HFF-Myc (cell line): ENCODE data around the gene EVX1.

ENCODE experiments used
- DNase-seq: peaks from one replicate; pipeline ENCODE4 v3.0.0-alpha.2; 2011; ENCODE audit warnings: low read depth; ENCODE audit errors: extremely low read depth
- H3K4me3 ChIP-seq: replicated peaks from 2 replicates; pipeline ENCODE4 v1.5.1; 2011; ENCODE audit warnings: low read depth, mild to moderate bottlenecking, control low read depth, low read length
- CTCF ChIP-seq: IDR thresholded peaks from 2 replicates; pipeline ENCODE4 v1.5.1; 2012; ENCODE audit warnings: mild to moderate bottlenecking, low read depth, low read length, control low read depth; ENCODE audit errors: missing control alignments

Gene EVX1

DNA sequence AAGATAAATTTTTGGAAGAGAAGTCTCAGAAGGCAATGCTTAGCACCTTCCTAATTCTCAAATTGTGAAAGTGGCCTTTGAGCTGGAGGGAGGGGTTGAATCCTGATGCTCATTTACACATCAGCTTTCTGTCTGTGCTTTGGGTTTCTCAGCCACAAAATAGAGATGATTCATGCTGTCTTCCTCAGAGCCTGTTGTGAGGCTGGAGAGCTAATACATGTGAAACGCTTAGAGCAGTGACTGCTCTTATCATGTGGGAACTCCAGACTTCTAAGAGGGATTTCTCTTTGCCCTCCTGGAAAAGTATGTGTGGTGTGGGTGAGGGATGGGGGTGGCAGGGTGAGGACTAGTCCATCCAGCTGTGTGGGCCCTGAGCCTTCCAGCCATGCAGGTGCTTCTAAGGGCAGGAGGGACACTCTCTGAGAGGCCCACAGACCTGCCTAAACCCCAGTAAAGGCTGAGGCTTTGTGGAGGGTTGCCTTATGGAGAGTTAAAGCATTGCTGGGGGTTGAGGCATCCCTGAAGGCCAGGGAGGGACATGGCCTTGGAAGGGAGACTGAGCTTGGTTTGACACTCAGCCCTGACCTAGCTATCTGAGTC lies 4.8 kb upstream of the EVX1 start:
- H3K4me3 ChIP-seq, result no peak overlapping the region
- no peak for DNase-seq
- TF ChIP-seq CTCF, result no peak

DNA sequence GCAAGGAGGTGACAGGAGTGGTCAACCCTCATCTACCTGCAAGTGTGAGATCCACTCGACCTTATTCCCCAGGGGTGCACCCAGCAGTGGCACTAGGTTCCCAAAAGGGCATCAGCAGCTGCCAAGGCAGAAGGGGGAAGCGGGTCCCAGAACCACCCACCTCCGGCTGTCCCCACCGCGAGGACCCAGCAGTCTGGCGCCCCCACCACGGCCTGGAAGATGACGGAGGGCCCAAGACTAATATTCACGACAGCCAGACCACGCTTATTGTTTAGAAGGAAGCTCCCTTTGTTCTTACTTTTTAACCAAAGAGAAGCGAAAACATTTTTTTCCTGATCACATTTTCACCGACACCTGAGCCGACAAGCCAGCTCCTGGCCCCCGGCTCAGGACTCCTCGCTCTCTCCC lies 3.6 kb upstream of the EVX1 start:
- no peak for TF ChIP-seq CTCF
- DNase-seq, result no peak
- no peak overlapping the region for H3K4me3 ChIP-seq

DNA sequence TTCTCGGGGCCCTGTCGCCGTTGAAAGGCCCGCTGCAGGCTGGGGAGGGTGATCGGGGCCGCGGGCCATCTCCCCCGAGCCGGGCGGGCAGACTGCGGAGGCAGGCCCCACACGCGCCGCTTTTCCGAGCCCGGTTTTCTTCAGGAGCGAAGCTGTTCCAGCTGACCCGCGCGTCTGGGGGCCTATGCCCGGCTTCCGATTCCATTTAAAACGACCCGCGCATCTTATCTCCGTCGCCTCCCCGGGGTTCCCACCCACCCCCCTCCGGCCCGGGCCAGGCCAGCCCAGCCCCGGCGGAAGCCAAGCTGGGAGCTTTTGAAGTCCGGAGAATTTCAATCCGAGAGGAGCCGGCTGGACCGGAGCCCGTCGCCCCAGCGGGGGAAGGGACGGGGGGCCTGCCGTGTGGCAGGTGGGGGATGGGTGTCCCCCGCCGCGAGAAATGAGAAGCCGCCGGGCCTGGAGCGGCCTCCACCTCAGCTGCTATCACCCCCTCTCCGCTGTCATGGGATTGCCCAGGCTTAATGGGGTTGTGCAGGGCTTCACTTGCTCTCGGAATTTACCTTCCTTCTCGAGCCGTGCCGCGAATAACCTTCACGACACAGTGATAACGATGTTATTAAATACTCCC lies 3.1 kb upstream of the EVX1 start:
- no peak for TF ChIP-seq CTCF
- H3K4me3 ChIP-seq, result no peak overlapping the region

DNA sequence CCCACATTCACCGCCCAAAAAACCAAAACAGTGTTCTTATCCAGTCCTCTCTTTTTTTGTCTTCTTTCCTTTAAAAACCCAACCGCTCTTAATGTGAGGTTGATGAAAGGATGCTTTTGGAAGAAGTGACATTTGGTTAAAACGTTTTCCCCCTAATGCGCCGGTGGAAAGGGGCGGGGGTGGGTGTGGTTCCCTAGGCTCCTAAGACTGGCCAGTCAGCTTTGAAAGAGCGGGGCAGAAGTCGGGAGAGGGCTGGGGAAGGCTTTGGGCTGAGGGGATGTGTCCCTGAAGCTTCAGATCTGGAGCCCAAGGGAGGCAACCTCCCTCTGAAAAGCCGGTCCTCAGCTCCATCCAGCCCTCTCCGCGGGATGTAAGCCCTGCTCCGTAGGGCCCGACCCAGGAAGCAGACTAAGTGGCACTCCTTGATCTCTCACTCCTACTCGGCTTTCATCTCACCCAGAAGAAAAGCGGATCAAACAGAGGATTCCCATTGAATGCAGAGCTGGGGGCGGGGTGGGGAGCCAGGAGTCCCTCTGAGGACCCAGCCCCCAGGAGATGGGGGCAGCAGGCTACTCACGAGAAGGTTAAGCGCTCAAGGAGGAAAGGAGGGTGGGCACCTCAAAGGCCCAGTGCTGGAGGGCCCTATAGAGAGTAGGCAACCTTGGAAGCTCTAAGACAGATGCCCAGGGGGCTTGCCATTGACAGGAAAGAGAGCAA lies 2.4 kb upstream of the EVX1 start:
- TF ChIP-seq CTCF, result no peak
- DNase-seq, result no peak
- no peak overlapping the region for H3K4me3 ChIP-seq

More for the DNA sequence above, 3.1 kb upstream of the EVX1 start:
- no peak for DNase-seq

GRCh38 chr7:27241189-27242056 lies 1.2 kb upstream of the EVX1 start:
- no peak overlapping the region for H3K4me3 ChIP-seq
- DNase-seq, result no peak
- no peak for TF ChIP-seq CTCF

DNA sequence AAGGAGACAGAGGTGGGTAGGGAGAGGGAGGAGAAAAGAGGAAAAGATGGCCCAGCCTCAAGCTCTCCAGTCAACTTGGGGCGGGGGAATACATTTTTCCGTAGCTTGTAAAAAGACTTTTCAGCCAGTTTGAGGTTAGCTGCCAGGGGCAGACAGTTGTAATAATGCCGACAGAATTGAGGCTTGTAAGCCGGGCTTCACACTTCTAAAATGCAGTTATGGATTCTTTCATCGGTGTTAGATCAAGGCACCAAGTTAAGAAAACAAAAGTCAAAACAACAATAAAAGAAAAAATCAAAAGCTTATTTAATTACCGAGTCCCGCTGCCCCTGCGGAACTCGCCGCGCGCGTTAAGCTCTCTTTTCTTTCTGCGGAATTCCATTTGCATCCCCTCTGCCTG lies 448 bp upstream of the EVX1 start:
- no peak for TF ChIP-seq CTCF
- H3K4me3 ChIP-seq, result peak overlapping the region; percentile 25
- DNase-seq, result no peak
